ENCODE data around the gene BLNK. TPM values are rescaled to one million over a fixed set of nuclear protein-coding genes. Genes with fewer than 3 reads are reported as not detected.

The BLNK gene
- total RNA-seq, 1 experiment from 2014 or later, result not detected

GRCh38 chr10:96267234-96267705 lies 4.1 kb downstream of the BLNK start:
- DNase-seq (ENCODE audit: low spot score), result no peak
- in situ Hi-C loops (cut with HindIII; ENCODE audit: low sequenced_read_pairs), result no loop called here

DNA sequence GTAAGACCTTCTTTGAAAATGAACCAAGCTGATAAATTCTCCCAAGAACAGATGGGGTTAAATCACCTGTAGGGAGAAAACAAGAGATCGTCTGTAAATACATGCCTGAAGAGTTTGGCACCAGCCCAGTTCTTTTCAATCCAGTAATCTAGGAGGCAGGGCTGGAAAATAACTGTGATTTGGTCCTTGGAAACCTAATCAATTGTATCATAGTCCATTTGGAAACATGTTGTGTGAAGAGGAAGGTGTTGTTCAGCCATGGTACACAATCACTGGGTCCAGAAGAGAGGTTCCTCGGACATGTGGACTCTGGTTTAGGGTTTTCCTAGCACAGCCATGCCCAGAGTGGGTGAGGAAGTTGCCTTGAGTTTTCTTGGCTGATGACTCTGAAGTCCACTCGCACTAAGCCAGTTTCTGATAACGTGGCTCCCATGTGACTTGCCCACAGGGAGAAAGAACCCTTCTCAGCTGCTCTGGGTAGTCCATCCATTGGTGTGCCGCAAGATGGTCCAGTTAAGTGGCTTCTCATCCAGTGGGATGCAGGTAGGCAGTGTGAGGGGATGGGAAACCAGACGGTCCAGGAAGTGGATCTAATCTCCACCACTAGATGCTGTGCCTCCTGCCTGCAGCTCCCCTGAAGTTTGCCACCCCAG lies 5.1 kb downstream of the BLNK start:
- in situ Hi-C loops (cut with HindIII; ENCODE audit: low sequenced_read_pairs), result no loop called here
- no peak for DNase-seq (ENCODE audit: low spot score)

GRCh38 chr10:96264938-96265337 lies 6.4 kb downstream of the BLNK start:
- in situ Hi-C loops (cut with HindIII; ENCODE audit: low sequenced_read_pairs), result no loop called here
- no peak for DNase-seq (ENCODE audit: low spot score)

DNA sequence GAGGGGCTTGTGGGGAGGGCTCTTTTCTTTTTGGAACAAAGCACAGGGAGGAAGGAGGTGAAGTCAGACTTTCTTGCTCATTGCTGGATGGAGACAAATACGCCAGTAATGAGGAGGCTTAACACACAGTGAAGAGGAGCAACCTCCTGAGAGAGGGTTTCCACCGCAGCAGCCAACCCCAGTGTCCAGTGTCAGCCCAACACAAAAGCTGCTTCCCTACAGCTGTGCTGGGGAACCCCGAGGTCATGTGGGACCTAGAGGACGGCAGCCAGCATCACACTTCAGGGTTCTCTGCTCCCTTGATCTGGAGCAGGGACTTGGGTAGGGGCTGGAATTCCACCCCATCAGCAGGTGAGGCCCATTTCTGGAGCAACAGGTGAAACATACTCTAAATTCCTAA lies 7.7 kb downstream of the BLNK start:
- in situ Hi-C loops (cut with HindIII; ENCODE audit: low sequenced_read_pairs), result no loop called here
- DNase-seq (ENCODE audit: low spot score), result no peak

DNA sequence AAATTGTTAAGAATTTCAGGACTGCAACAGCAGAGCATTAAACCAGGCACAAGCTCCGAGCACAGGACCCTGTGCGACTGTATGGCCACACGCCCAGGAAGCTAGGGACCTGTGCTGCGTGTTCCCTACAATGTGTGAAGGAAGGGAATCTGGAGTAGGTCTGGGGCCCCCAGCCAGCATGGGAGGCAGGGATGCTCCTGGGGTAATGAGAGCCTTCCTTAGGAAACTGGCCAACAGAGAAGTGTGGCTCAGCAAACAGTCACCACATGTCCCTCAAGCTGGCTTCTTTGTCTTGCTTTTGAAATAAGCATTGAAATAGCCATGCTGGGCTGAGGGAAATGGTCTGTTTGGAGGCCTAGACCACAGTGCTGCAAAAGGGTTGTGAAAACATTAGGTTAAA lies 8.2 kb downstream of the BLNK start:
- in situ Hi-C loops (cut with HindIII; ENCODE audit: low sequenced_read_pairs), result no loop called here
- DNase-seq (ENCODE audit: low spot score), result peak; percentile 74

GRCh38 chr10:96261930-96262329 lies 9.4 kb downstream of the BLNK start:
- DNase-seq (ENCODE audit: low spot score), result no peak
- in situ Hi-C loops (cut with HindIII; ENCODE audit: low sequenced_read_pairs), result no loop called here

DNA sequence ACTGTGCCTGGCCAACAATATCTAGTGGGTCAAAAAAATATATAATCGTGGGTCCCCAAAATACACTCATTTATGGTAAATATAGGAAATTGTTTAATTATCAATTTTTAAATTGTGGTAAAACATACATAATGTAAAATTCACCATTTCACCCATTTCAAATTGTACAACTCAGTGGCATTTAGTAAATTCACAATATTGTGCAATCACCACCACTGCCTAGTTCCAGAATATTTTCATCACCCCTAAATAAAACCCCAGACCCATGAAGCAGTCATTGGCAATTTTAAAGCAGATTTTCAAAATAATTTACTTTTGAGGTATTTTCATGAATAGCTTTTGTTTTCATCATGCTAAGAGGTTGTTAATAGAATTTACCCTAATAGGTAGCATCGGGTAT lies 10.2 kb downstream of the BLNK start:
- no peak for DNase-seq (ENCODE audit: low spot score)
- in situ Hi-C loops (cut with HindIII; ENCODE audit: low sequenced_read_pairs), result no loop called here

DNA sequence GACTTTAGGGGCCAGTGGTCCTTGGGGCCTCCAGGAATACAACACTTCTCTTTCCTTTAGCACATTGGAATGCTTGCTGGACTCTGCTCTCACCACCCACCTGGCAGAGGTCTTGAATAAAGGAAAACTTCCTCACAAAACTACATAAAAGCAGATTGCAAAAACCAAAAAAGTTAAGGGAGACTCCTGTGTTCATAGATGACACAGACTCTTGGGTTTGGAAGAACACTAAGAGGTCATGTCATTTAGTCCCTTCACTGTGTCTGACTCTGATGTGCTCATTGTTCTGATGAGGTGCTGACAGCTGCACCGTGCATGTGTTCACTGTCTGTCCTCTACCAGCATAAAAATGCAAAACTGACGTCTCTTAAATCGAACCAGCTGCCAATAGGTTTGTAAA lies 11.4 kb downstream of the BLNK start:
- no peak for DNase-seq (ENCODE audit: low spot score)
- in situ Hi-C loops (cut with HindIII; ENCODE audit: low sequenced_read_pairs), result no loop called here

GRCh38 chr10:96259150-96259549 lies 12.2 kb downstream of the BLNK start:
- no peak for DNase-seq (ENCODE audit: low spot score)
- in situ Hi-C loops (cut with HindIII; ENCODE audit: low sequenced_read_pairs), result no loop called here

GRCh38 chr10:96257944-96258343 lies 13.4 kb downstream of the BLNK start:
- in situ Hi-C loops (cut with HindIII; ENCODE audit: low sequenced_read_pairs), result no loop called here
- DNase-seq (ENCODE audit: low spot score), result peak; percentile 70

DNA sequence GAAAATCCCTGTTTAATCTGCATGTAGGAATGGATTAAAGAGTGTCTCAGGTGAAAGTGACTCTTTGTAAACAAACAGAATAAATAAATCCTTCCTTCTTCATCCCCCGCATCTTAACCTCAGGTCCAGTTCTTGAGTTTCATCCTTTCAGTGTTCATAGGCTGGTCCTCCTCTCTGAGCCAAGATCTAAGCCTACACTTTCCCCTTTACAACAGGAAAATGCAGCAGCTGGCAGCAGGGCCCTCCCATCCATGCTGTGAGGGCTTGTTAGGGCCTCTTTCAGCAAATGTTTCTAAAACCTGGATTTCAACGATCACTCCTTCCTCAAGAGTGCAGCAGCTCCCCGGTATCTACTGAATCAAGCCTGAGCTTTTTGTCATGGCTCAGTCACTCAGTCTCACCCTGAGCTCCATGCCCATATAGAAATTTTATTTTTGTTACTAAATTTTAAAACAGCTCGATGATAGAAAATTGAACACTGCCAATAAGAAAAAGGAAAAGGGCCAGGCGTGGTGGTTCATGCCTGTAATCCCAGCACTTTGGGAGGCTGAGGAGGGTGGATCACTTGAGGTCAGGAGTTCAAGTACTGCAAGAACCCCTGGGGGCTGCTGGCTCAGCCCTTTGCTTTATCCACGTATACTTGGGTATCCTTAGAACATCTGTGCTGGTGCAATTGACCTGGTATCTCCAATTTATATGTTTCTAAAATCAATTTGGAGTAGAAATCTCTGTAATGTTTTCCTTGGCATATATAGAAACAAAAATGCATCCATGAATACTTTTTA lies 15.6 kb downstream of the BLNK start:
- in situ Hi-C loops (cut with HindIII; ENCODE audit: low sequenced_read_pairs), result no loop called here

DNA sequence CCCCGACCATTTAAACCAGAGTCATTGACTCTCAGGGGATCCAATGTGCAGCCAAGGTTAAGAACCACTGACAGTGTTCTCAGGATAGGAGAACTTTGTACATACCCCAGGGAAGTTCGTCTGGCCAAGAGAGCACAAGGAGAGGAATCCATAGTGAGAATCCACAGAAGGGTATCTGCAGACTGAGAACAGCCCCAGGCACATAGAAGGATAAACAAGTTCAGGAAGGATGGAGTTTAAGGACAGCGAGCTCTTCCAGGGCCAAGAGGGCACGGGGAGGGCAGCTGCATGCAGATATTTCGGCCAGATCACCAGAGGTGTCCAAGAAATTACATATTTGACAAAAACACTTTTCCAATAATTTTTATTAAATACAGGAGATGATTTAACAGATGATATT lies 16.4 kb downstream of the BLNK start:
- in situ Hi-C loops (cut with HindIII; ENCODE audit: low sequenced_read_pairs), result no loop called here
- no peak for DNase-seq (ENCODE audit: low spot score)

More for the DNA sequence above, 15.6 kb downstream of the BLNK start:
- DNase-seq (ENCODE audit: low spot score), result no peak

DNA sequence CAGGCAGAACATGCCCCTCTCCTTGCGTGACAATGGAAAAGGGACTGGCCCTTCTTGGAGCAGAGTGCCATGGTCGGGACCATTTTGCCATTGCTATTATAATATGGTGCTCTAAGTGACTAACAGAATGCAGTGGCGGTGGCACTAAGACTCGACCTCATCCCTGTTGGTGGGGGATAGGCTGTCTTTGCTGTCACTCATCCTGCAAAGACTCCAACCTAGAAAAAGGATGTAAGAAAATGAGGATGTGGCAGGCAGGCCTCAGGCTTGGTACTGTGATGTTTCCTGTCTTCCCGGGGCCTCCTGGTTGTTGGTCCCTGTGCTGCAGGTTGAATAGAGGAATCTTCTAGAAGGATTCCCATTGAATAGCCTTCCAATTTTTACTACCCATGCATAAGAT lies 18.6 kb downstream of the BLNK start:
- in situ Hi-C loops (cut with HindIII; ENCODE audit: low sequenced_read_pairs), result no loop called here
- no peak for DNase-seq (ENCODE audit: low spot score)

DNA sequence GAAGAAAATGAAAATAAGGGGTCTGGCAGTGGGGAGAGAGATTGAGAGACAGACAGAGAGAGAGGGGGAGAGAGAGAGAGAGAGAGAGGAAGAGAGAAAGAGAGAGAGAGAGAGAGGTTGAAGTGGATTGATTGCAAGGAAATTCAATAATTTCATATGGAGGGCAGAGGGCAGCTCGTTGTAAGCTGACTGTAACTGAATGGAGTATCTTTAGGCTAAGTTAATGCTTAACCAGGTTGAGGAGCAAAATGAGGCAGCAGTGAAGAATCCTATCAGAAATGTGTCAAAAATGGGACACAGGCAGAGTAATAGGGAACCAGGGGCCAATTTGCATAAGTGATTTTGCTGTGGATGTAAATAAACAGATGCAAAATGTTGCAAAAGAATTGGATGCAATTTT lies 21.0 kb downstream of the BLNK start:
- in situ Hi-C loops (cut with HindIII; ENCODE audit: low sequenced_read_pairs), result no loop called here
- DNase-seq (ENCODE audit: low spot score), result no peak

- in situ Hi-C loops (cut with HindIII; ENCODE audit: low sequenced_read_pairs), result no loop called here
- no peak for DNase-seq (ENCODE audit: low spot score)
These were observed 22.1 kb downstream of the BLNK start for GRCh38 chr10:96249264-96249663.

- DNase-seq (ENCODE audit: low spot score), result no peak
- in situ Hi-C loops (cut with HindIII; ENCODE audit: low sequenced_read_pairs), result no loop called here
These were observed 27.0 kb downstream of the BLNK start for GRCh38 chr10:96244354-96244753.

DNA sequence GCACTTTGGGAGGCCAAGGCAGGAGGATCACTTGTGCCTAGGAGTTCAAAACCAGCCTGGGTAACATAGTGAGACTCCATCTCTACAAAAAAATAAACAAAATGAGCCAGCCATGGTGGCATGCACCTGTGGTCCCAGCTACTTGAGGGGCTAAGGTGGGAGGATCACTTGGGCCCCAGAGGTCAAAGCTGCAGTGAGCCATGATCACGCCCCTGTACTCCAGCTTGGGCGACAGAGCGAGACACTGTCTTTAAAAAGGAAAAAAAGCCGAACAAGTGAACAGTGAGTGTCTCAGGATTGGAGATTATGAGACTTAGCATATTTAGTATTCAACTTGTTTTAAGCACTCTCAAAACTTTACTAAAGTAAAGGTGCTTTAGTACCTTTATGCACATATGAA lies 28.1 kb downstream of the BLNK start:
- no peak for DNase-seq (ENCODE audit: low spot score)
- in situ Hi-C loops (cut with HindIII; ENCODE audit: low sequenced_read_pairs), result no loop called here

GRCh38 chr10:96242822-96243221 lies 28.5 kb downstream of the BLNK start:
- in situ Hi-C loops (cut with HindIII; ENCODE audit: low sequenced_read_pairs), result no loop called here
- no peak for DNase-seq (ENCODE audit: low spot score)

GRCh38 chr10:96238646-96239623 lies 32.4 kb downstream of the BLNK start:
- in situ Hi-C loops (cut with HindIII; ENCODE audit: low sequenced_read_pairs), result no loop called here
- no peak for DNase-seq (ENCODE audit: low spot score)

GRCh38 chr10:96236876-96237275 lies 34.5 kb downstream of the BLNK start:
- in situ Hi-C loops (cut with HindIII; ENCODE audit: low sequenced_read_pairs), result no loop called here
- DNase-seq (ENCODE audit: low spot score), result no peak
